ENCODE results near the gene DLST. TPM values are rescaled to one million over a fixed set of nuclear protein-coding genes. Genes with fewer than 3 reads are reported as not detected.

Gene DLST
- total RNA-seq, 1 donor from 2014 or later = 52.2 TPM

- H3K9me3 ChIP-seq (ENCODE audit: low read depth) = no peaks in the 10 kb centered on the region
- no peaks in the 10 kb centered on the region for H3K36me3 ChIP-seq
- peaks cover 34% of the 10 kb centered on the region for H3F3A ChIP-seq (ENCODE audit: low read depth)
- no peak overlapping the region for H3K4me3 ChIP-seq
- peak; percentile 71 for DNase-seq (ENCODE audit: low spot score)
- Mint-ChIP-seq H3K27ac (peak overlapping the region; percentile 83), H3K4me1 (peaks cover 30% of the 10 kb centered on the region), H3K27me3 (ENCODE audit: insufficient read depth, low read depth) (peaks cover 7% of the 10 kb centered on the region), H3K9me3 (no peaks in the 10 kb centered on the region), H3K4me3 (no peak overlapping the region), H3K36me3 (peaks cover 14% of the 10 kb centered on the region)
- H3K4me2 ChIP-seq = peak overlapping the region; percentile 8
- H3K9ac ChIP-seq = no peak overlapping the region
- peaks cover 77% of the 10 kb centered on the region for H4K20me1 ChIP-seq (ENCODE audit: low read depth)
- no peak overlapping the region for H3K27ac ChIP-seq
- H3K27me3 ChIP-seq = no peaks in the 10 kb centered on the region
- peaks cover 69% of the 10 kb centered on the region for H3K79me2 ChIP-seq (ENCODE audit: low read depth)
- peaks cover 27% of the 10 kb centered on the region for H3K4me1 ChIP-seq
- H2AFZ ChIP-seq (replicated peaks) = no peak overlapping the region
- TF ChIP-seq EZH2 (IDR thresholded peaks at IDR 0.05) = no peak
- no peak for TF ChIP-seq EZH2phosphoT487 (IDR thresholded peaks at IDR 0.05)
- TF ChIP-seq CTCF (IDR thresholded peaks at IDR 0.05) = no peak
Observed at GRCh38 chr14:74886001-74886400, 4.3 kb downstream of the DLST start.

DNA sequence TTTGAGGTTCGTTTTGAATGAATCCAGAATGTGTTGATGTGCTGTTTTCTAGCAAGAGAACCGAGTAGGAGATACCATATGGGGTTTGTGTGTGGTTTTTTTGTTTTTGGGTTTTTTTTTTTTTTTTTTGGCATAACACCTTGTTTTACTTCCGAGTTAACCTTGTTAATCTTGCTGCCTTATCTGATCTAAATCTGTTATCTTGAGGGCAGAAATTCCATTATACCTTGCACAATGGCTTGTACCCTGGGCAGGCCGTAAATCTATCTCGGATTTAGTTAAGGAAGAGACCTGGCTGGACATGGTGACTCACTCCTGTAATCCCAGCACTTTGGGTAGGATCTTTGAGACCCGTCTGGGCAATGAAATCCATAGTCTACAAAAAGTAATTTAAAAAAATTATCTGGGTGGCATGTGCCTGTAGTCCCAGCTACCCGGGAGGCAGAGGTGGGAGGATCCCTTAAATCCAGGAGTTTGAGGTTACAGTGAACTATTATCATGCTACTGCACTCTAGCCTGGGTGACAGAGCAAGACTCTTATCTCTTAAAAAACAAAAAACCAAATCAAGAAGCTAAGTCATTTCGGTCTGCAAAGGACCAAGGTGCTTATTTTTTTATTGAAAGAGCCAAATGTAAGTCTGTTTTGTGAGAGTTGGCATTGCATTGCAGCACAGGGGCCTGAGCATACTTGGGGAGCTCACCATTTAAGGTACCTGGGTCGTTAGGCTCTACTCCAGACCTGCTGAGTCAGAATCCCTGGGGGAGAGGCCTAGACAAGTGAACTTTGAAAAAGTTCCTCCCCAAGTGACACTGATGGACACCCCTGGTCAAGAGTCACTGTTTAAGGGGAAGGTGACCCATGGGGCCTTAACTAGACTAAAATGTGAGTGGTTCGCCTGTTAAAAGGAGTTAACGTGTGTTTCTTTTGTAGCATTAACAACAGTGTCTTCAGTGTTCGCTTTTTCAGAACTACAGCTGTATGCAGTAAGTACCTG lies 6.7 kb downstream of the DLST start:
- DNase-seq (ENCODE audit: low spot score) = no peak
- peaks cover 32% of the 10 kb centered on the region for H3F3A ChIP-seq (ENCODE audit: low read depth)
- Mint-ChIP-seq H3K9me3 (no peaks in the 10 kb centered on the region), H3K27me3 (ENCODE audit: insufficient read depth, low read depth) (no peaks in the 10 kb centered on the region), H3K4me3 (no peak overlapping the region), H3K36me3 (peaks cover 21% of the 10 kb centered on the region), H3K4me1 (peaks cover 16% of the 10 kb centered on the region), H3K27ac (no peak overlapping the region)
- peaks cover under 1% of the 10 kb centered on the region for H3K36me3 ChIP-seq
- no peak overlapping the region for H3K9ac ChIP-seq
- H3K4me1 ChIP-seq = peaks cover 22% of the 10 kb centered on the region
- H4K20me1 ChIP-seq (ENCODE audit: low read depth) = peaks cover 62% of the 10 kb centered on the region
- H2AFZ ChIP-seq (replicated peaks) = no peak overlapping the region
- no peak overlapping the region for H3K4me2 ChIP-seq
- no peak overlapping the region for H3K4me3 ChIP-seq
- TF ChIP-seq EZH2phosphoT487 (IDR thresholded peaks at IDR 0.05) (no peak), EZH2 (IDR thresholded peaks at IDR 0.05) (no peak), CTCF (IDR thresholded peaks at IDR 0.05) (no peak)
- H3K79me2 ChIP-seq (ENCODE audit: low read depth) = peaks cover 52% of the 10 kb centered on the region
- no peaks in the 10 kb centered on the region for H3K9me3 ChIP-seq (ENCODE audit: low read depth)
- no peak overlapping the region for H3K27ac ChIP-seq
- no peaks in the 10 kb centered on the region for H3K27me3 ChIP-seq

DNA sequence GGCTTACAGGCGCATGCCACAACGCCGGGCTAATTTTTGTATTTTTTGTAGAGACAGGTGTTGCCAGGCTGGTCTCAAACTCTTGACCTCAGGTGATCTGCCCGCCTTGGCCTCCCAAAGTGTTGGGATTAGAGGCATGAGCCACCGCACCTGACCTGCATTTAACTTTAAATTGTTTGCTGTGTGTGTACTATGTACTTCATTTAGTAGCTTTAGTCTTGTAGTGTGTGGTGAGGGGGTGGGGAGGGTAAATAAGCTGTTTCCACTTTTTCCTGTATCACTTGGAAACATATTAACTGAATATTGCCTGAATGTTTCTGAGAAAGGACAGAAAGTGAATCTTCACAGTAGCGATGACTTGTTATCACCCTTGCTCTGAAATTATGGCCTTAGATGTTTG lies 8.5 kb downstream of the DLST start:
- Histone ChIP-seq H3K36me3 (peaks cover 6% of the 10 kb centered on the region), H3K4me2 (no peak overlapping the region), H4K20me1 (ENCODE audit: low read depth) (peaks cover 44% of the 10 kb centered on the region), H3K4me3 (no peak overlapping the region), H2AFZ (replicated peaks) (no peak overlapping the region), H3K27ac (no peak overlapping the region), H3K9ac (no peak overlapping the region), H3K79me2 (ENCODE audit: low read depth) (peaks cover 34% of the 10 kb centered on the region), H3K27me3 (no peaks in the 10 kb centered on the region), H3K4me1 (peaks cover 12% of the 10 kb centered on the region), H3K9me3 (ENCODE audit: low read depth) (no peaks in the 10 kb centered on the region), H3F3A (ENCODE audit: low read depth) (peaks cover 14% of the 10 kb centered on the region)
- peaks cover 2% of the 10 kb centered on the region for H3K4me1 Mint-ChIP-seq
- no peak for TF ChIP-seq EZH2phosphoT487 (IDR thresholded peaks at IDR 0.05)
- no peak for TF ChIP-seq CTCF (IDR thresholded peaks at IDR 0.05)
- H3K27ac Mint-ChIP-seq = no peak overlapping the region
- H3K9me3 Mint-ChIP-seq = no peaks in the 10 kb centered on the region
- H3K27me3 Mint-ChIP-seq (ENCODE audit: insufficient read depth, low read depth) = peaks cover under 1% of the 10 kb centered on the region
- H3K4me3 Mint-ChIP-seq = no peak overlapping the region
- H3K36me3 Mint-ChIP-seq = peaks cover 35% of the 10 kb centered on the region
- DNase-seq (ENCODE audit: low spot score) = no peak
